WTC11 (cell line): ENCODE results near the gene SLC15A2. TPM values are rescaled to one million over a fixed set of nuclear protein-coding genes. Genes with fewer than 3 reads are reported as not detected.

Source experiments
- ATAC-seq: fragments of 200-7000 bp; cut with Tn5 transposase; 2 replicates; pipeline ENCODE4 v1.10.0; 2021; ENCODE audit warnings: mild to moderate bottlenecking, moderate library complexity
- CTCF ChIA-PET: fragments of 300-600 bp; sonication (Branson Sonifier 250); formaldehyde crosslinking; loops from one replicate; lab custom pipeline; 2021; ENCODE audit warnings: antibody characterized with exemption; lab: Charles Lee
- POLR2A ChIA-PET: fragments of 350-600 bp; sonication (Branson Sonifier 250); formaldehyde crosslinking; loops from one replicate; lab custom pipeline; 2021; ENCODE audit warnings: antibody characterized with exemption; lab: Charles Lee
- DNase-seq: peaks from one replicate; pipeline ENCODE4 v3.0.0; 2021; ENCODE audit warnings: low spot score
- H3K27ac Mint-ChIP-seq: 2 replicates; pipeline ENCODE4 v1.8.0; 2021; ENCODE audit warnings: mixed read lengths
- H3K27me3 Mint-ChIP-seq: 2 replicates; pipeline ENCODE4 v1.8.0; 2021; ENCODE audit warnings: low read depth, mild to moderate bottlenecking, moderate library complexity, mixed read lengths
- H3K36me3 Mint-ChIP-seq: 2 replicates; pipeline ENCODE4 v1.8.0; 2021; ENCODE audit warnings: mixed read lengths
- H3K4me1 Mint-ChIP-seq: 2 replicates; pipeline ENCODE4 v1.8.0; 2022; ENCODE audit warnings: mixed read lengths
- H3K4me3 Mint-ChIP-seq: 2 replicates; pipeline ENCODE4 v1.8.0; 2021; ENCODE audit warnings: mild to moderate bottlenecking, moderate library complexity, mixed read lengths
- H3K9me3 Mint-ChIP-seq: 2 replicates; pipeline ENCODE4 v1.8.0; 2021; ENCODE audit warnings: mixed read lengths
- EMX1 ChIP-seq: fragments of 250-450 bp; sonication (Bioruptor Pico); IDR thresholded peaks from 2 replicates; pipeline ENCODE4 v1.8.0; 2021; ENCODE audit warnings: mild to moderate bottlenecking
- ESRRA ChIP-seq: sonication (generic); formaldehyde crosslinking; IDR thresholded peaks from 2 replicates; pipeline ENCODE4 v1.8.1; 2022; ENCODE audit warnings: mild to moderate bottlenecking, missing genetic modification reagents, borderline replicate concordance
- FOXK1 ChIP-seq: sonication (generic); formaldehyde crosslinking; IDR thresholded peaks from 2 replicates; pipeline ENCODE4 v1.8.0; 2022; ENCODE audit warnings: mild to moderate bottlenecking, moderate library complexity, missing genetic modification reagents
- FOXP4 ChIP-seq: sonication (generic); formaldehyde crosslinking; IDR thresholded peaks from 2 replicates; pipeline ENCODE4 v1.8.0; 2022; ENCODE audit warnings: mild to moderate bottlenecking, missing genetic modification reagents
- MAX ChIP-seq: sonication (generic); formaldehyde crosslinking; IDR thresholded peaks from 2 replicates; pipeline ENCODE4 v1.8.0; 2022; ENCODE audit warnings: mild to moderate bottlenecking, missing genetic modification reagents
- RELA ChIP-seq: sonication (generic); formaldehyde crosslinking; IDR thresholded peaks from 2 replicates; pipeline ENCODE4 v1.8.1; 2022; ENCODE audit warnings: missing genetic modification reagents, mild to moderate bottlenecking, borderline replicate concordance
- RORB ChIP-seq: fragments of 250-450 bp; sonication (Bioruptor Pico); IDR thresholded peaks from 2 replicates; pipeline ENCODE4 v1.9.0; 2021; ENCODE audit warnings: mild to moderate bottlenecking
- SMAD3 ChIP-seq: sonication (generic); formaldehyde crosslinking; IDR thresholded peaks from 2 replicates; pipeline ENCODE4 v1.8.0; 2022; ENCODE audit warnings: missing genetic modification reagents, mild to moderate bottlenecking, borderline replicate concordance
- STAT6 ChIP-seq: sonication (generic); formaldehyde crosslinking; conservative IDR thresholded peaks from 2 replicates; pipeline ENCODE4 v1.8.1; 2023; ENCODE audit warnings: mild to moderate bottlenecking, low read depth, missing genetic modification reagents, moderate library complexity
- TEAD1 ChIP-seq: sonication (generic); formaldehyde crosslinking; IDR thresholded peaks from 2 replicates; pipeline ENCODE4 v1.8.0; 2022; ENCODE audit warnings: mild to moderate bottlenecking, missing genetic modification reagents
- ZNF232 ChIP-seq: sonication (generic); formaldehyde crosslinking; IDR thresholded peaks from 2 replicates; pipeline ENCODE4 v1.8.0; 2022; ENCODE audit warnings: mild to moderate bottlenecking, missing genetic modification reagents
- ZNF263 ChIP-seq: sonication (generic); formaldehyde crosslinking; IDR thresholded peaks from 2 replicates; pipeline ENCODE4 v1.8.1; 2022; ENCODE audit warnings: low read depth, mild to moderate bottlenecking, moderate library complexity, missing genetic modification reagents
- total RNA-seq: library from RNA; stranded (reverse); gene quantifications from 3 replicates; pipeline ENCODE4 v1.2.3, GENCODE V29; 2021
- TF ChIP-seq, protein P1 (sequence below): sonication (generic); formaldehyde crosslinking; IDR thresholded peaks from 2 replicates; pipeline ENCODE4 v1.8.1; 2023; ENCODE audit warnings: mild to moderate bottlenecking, moderate library complexity, missing genetic modification reagents
- TF ChIP-seq, protein P2 (sequence below): sonication (generic); formaldehyde crosslinking; IDR thresholded peaks from 2 replicates; pipeline ENCODE4 v1.8.1; 2022; ENCODE audit warnings: low read depth, mild to moderate bottlenecking, moderate library complexity, missing genetic modification reagents, borderline replicate concordance
- TF ChIP-seq, protein P3 (sequence below): sonication (generic); formaldehyde crosslinking; IDR thresholded peaks from 2 replicates; pipeline ENCODE4 v1.8.0; 2022; ENCODE audit warnings: mild to moderate bottlenecking, missing genetic modification reagents
- TF ChIP-seq, protein P4 (sequence below): sonication (generic); formaldehyde crosslinking; IDR thresholded peaks from 2 replicates; pipeline ENCODE4 v1.8.1; 2023; ENCODE audit warnings: mild to moderate bottlenecking, missing genetic modification reagents
- TF ChIP-seq, protein P5 (sequence below): sonication (generic); formaldehyde crosslinking; IDR thresholded peaks from 2 replicates; pipeline ENCODE4 v1.8.1; 2022; ENCODE audit warnings: missing genetic modification reagents, borderline replicate concordance
- TF ChIP-seq, protein P6 (sequence below): sonication (generic); formaldehyde crosslinking; IDR thresholded peaks from 2 replicates; pipeline ENCODE4 v1.8.1; 2022; ENCODE audit warnings: mild to moderate bottlenecking, missing genetic modification reagents, moderate library complexity, borderline replicate concordance
- TF ChIP-seq, protein P7 (sequence below): fragments of 250-450 bp; sonication (Bioruptor Pico); IDR thresholded peaks from 2 replicates; pipeline ENCODE4 v1.8.0; 2021; ENCODE audit warnings: mild to moderate bottlenecking

Gene SLC15A2
- total RNA-seq, 1 experiment from 2014 or later, result 2.4 TPM

GRCh38 chr3:121870717-121871116 lies 23.5 kb upstream of the SLC15A2 start:
- H3K27ac Mint-ChIP-seq, result no peak overlapping the region
- 0 out of 2 replicates have a peak, but pooled peaks cover 3% of the 10 kb centered on the region for H3K9me3 Mint-ChIP-seq
- no peaks in the 10 kb centered on the region for H3K4me1 Mint-ChIP-seq
- peaks cover 4% of the 10 kb centered on the region for H3K36me3 Mint-ChIP-seq
- H3K27me3 Mint-ChIP-seq, result no peaks in the 10 kb centered on the region
- ATAC-seq (no peak), DNase-seq (no peak)
- TF ChIP-seq TEAD1 (CRISPR knock-in tag), result no peak
- TF ChIP-seq ZNF263, result no peak
- TF ChIP-seq, protein P1, sequence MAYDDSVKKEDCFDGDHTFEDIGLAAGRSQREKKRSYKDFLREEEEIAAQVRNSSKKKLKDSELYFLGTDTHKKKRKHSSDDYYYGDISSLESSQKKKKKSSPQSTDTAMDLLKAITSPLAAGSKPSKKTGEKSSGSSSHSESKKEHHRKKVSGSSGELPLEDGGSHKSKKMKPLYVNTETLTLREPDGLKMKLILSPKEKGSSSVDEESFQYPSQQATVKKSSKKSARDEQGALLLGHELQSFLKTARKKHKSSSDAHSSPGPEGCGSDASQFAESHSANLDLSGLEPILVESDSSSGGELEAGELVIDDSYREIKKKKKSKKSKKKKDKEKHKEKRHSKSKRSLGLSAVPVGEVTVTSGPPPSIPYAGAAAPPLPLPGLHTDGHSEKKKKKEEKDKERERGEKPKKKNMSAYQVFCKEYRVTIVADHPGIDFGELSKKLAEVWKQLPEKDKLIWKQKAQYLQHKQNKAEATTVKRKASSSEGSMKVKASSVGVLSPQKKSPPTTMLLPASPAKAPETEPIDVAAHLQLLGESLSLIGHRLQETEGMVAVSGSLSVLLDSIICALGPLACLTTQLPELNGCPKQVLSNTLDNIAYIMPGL, result no peak
- TF ChIP-seq MAX (CRISPR knock-in tag), result no peak
- no peak for TF ChIP-seq EMX1 (CRISPR knock-in tag)
- TF ChIP-seq RORB, result no peak
- TF ChIP-seq, protein P2, sequence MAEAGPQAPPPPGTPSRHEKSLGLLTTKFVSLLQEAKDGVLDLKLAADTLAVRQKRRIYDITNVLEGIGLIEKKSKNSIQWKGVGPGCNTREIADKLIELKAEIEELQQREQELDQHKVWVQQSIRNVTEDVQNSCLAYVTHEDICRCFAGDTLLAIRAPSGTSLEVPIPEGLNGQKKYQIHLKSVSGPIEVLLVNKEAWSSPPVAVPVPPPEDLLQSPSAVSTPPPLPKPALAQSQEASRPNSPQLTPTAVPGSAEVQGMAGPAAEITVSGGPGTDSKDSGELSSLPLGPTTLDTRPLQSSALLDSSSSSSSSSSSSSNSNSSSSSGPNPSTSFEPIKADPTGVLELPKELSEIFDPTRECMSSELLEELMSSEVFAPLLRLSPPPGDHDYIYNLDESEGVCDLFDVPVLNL (CRISPR knock-in tag), result no peak
- no peak for TF ChIP-seq SMAD3 (CRISPR knock-in tag)
- TF ChIP-seq, protein P3, sequence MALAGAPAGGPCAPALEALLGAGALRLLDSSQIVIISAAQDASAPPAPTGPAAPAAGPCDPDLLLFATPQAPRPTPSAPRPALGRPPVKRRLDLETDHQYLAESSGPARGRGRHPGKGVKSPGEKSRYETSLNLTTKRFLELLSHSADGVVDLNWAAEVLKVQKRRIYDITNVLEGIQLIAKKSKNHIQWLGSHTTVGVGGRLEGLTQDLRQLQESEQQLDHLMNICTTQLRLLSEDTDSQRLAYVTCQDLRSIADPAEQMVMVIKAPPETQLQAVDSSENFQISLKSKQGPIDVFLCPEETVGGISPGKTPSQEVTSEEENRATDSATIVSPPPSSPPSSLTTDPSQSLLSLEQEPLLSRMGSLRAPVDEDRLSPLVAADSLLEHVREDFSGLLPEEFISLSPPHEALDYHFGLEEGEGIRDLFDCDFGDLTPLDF (CRISPR knock-in tag), result no peak
- TF ChIP-seq FOXK1 (CRISPR knock-in tag), result no peak
- TF ChIP-seq, protein P4, sequence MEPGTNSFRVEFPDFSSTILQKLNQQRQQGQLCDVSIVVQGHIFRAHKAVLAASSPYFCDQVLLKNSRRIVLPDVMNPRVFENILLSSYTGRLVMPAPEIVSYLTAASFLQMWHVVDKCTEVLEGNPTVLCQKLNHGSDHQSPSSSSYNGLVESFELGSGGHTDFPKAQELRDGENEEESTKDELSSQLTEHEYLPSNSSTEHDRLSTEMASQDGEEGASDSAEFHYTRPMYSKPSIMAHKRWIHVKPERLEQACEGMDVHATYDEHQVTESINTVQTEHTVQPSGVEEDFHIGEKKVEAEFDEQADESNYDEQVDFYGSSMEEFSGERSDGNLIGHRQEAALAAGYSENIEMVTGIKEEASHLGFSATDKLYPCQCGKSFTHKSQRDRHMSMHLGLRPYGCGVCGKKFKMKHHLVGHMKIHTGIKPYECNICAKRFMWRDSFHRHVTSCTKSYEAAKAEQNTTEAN (CRISPR knock-in tag), result no peak
- TF ChIP-seq FOXP4 (CRISPR knock-in tag), result no peak
- TF ChIP-seq ZNF232 (CRISPR knock-in tag), result no peak
- TF ChIP-seq, protein P5, sequence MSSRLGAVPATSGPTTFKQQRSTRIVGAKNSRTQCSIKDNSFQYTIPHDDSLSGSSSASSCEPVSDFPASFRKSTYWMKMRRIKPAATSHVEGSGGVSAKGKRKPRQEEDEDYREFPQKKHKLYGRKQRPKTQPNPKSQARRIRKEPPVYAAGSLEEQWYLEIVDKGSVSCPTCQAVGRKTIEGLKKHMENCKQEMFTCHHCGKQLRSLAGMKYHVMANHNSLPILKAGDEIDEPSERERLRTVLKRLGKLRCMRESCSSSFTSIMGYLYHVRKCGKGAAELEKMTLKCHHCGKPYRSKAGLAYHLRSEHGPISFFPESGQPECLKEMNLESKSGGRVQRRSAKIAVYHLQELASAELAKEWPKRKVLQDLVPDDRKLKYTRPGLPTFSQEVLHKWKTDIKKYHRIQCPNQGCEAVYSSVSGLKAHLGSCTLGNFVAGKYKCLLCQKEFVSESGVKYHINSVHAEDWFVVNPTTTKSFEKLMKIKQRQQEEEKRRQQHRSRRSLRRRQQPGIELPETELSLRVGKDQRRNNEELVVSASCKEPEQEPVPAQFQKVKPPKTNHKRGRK (CRISPR knock-in tag), result no peak
- TF ChIP-seq, protein P6, sequence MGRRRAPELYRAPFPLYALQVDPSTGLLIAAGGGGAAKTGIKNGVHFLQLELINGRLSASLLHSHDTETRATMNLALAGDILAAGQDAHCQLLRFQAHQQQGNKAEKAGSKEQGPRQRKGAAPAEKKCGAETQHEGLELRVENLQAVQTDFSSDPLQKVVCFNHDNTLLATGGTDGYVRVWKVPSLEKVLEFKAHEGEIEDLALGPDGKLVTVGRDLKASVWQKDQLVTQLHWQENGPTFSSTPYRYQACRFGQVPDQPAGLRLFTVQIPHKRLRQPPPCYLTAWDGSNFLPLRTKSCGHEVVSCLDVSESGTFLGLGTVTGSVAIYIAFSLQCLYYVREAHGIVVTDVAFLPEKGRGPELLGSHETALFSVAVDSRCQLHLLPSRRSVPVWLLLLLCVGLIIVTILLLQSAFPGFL (CRISPR knock-in tag), result no peak
- no peak for TF ChIP-seq RELA (CRISPR knock-in tag)
- TF ChIP-seq, protein P7, sequence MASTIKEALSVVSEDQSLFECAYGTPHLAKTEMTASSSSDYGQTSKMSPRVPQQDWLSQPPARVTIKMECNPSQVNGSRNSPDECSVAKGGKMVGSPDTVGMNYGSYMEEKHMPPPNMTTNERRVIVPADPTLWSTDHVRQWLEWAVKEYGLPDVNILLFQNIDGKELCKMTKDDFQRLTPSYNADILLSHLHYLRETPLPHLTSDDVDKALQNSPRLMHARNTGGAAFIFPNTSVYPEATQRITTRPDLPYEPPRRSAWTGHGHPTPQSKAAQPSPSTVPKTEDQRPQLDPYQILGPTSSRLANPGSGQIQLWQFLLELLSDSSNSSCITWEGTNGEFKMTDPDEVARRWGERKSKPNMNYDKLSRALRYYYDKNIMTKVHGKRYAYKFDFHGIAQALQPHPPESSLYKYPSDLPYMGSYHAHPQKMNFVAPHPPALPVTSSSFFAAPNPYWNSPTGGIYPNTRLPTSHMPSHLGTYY, result no peak
- TF ChIP-seq ESRRA (CRISPR knock-in tag), result no peak
- no peak for TF ChIP-seq STAT6 (CRISPR knock-in tag)
- CTCF ChIA-PET, result no interaction called here
- POLR2A ChIA-PET, result no interaction called here
- H3K4me3 Mint-ChIP-seq, result no peak overlapping the region
